Suprapubic skin (tissue), 4 donors: Measurements from ENCODE around the gene OR51E1. TPM values are rescaled to one million over a fixed set of nuclear protein-coding genes. Genes with fewer than 3 reads are reported as not detected.

ENCODE experiments used
- DNase-seq, 2 donors: peaks; one replicate each; pipeline ENCODE4 v3.0.0-alpha.2; 2019; ENCODE audit warnings: low spot score in 2 of 2
- H3K27ac ChIP-seq: fragments of 200-600 bp; sonication (generic); one replicate; pipeline ENCODE4 v1.5.1; 2019
- H3K27me3 ChIP-seq: fragments of 200-600 bp; sonication (generic); one replicate; pipeline ENCODE4 v1.5.1; 2019
- H3K36me3 ChIP-seq: fragments of 200-600 bp; sonication (generic); one replicate; pipeline ENCODE4 v1.5.1; 2019
- H3K4me1 ChIP-seq: fragments of 200-600 bp; sonication (generic); one replicate; pipeline ENCODE4 v1.5.1; 2019
- H3K4me3 ChIP-seq: fragments of 200-600 bp; sonication (generic); one replicate; pipeline ENCODE4 v1.5.1; 2019; ENCODE audit warnings: mild to moderate bottlenecking
- H3K9me3 ChIP-seq: fragments of 200-600 bp; sonication (generic); one replicate; pipeline ENCODE4 v1.5.1; 2019
- CTCF ChIP-seq, 2 donors: fragments of 200-600 bp in 1 of 2; fragments of 450-650 bp in 1 of 2; sonication (generic) in 1 of 2; IDR thresholded peaks; one replicate each; pipeline ENCODE4 v1.5.1; 2016 to 2019; ENCODE audit warnings: antibody characterized with exemption in 2 of 2, mild to moderate bottlenecking in 1 of 2, moderate library complexity in 1 of 2
- EP300 ChIP-seq: sonication (generic); formaldehyde crosslinking; IDR thresholded peaks from one replicate; pipeline ENCODE4 v1.6.1; 2017; ENCODE audit warnings: antibody characterized with exemption
- POLR2A ChIP-seq, 2 donors: fragments of 450-650 bp; IDR thresholded peaks; one replicate each; pipeline ENCODE4 v1.6.1; 2017; ENCODE audit warnings: antibody characterized with exemption in 2 of 2, mild to moderate bottlenecking in 2 of 2, moderate library complexity in 2 of 2
- POLR2AphosphoS5 ChIP-seq, 3 donors: sonication (generic); formaldehyde crosslinking; IDR thresholded peaks; one replicate each; pipeline ENCODE4 v1.6.1; 2017; ENCODE audit warnings: antibody characterized with exemption in 3 of 3
- WGBS: methylation state at CpG from one replicate; pipeline ENCODE4 v1.1.5; 2018; 5-methylcytosine and 5-hydroxymethylcytosine counted together
- total RNA-seq, 4 donors: library from RNA; depleted of rRNA; stranded (reverse); fragments of >200 nt; gene quantifications; one replicate each; pipeline ENCODE4 v1.1.0, GENCODE V29; 2016

Gene OR51E1
- total RNA-seq, 4 donors from 2014 or later, result 0.24 to 0.34 TPM; not detected in 2

DNA sequence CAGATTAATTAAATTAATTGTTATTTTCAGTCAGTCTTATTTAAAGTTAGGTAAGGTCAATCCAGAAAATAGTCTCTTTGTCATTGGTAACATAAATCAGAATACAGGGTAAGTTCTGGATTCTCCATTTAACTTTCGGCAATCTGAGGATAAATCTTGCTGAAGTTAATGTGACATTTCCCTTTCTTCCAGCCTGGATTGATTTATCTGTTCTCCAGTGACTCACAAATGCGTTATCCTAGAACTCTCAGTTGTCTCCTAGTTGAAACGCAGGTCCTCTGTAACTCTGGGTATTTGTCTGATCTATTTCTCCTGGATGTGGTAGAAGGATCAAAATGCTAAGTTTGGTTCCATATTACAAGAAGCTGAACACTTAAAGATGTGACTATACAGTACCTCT is 21.0 kb downstream of the OR51E1 start:
- H3K27me3 ChIP-seq, result no peaks in the 10 kb centered on the region
- no peak for DNase-seq
- H3K9me3 ChIP-seq, result no peaks in the 10 kb centered on the region
- 21% methylated on average over 3 of the region's 3 CpGs for WGBS
- TF ChIP-seq EP300, result no peak
- no peak for TF ChIP-seq CTCF (IDR thresholded peaks at IDR 0.05)
- TF ChIP-seq POLR2AphosphoS5 (IDR thresholded peaks at IDR 0.05), result no peak
- no peak overlapping the region for H3K4me3 ChIP-seq
- no peaks in the 10 kb centered on the region for H3K36me3 ChIP-seq
- no peak overlapping the region for H3K27ac ChIP-seq
- no peaks in the 10 kb centered on the region for H3K4me1 ChIP-seq

DNA sequence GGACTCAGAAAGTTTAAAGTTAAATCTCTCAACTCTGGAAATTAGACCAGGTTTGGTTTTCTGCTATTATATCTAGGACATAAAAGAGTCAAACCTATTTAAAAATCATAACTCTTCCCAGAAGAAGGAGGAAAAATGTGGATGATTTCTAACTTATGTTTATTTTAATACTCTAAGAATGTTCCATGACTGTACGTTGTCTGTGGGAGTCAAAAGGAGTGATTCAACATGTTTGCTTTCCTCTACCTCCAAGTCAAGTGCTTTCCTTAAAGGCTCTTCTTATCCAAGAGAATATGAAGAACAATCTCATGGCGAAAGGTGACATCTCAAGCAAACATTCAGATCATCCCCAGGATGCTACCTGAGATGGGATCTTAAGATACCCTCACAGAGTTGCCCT is 21.6 kb downstream of the OR51E1 start:
- Histone ChIP-seq H3K36me3 (no peaks in the 10 kb centered on the region), H3K4me1 (no peaks in the 10 kb centered on the region), H3K27ac (no peak overlapping the region), H3K4me3 (no peak overlapping the region), H3K9me3 (no peaks in the 10 kb centered on the region), H3K27me3 (no peaks in the 10 kb centered on the region)
- DNase-seq, result no peak
- TF ChIP-seq CTCF (IDR thresholded peaks at IDR 0.05) (no peak), POLR2A (IDR thresholded peaks at IDR 0.05) (no peak), EP300 (no peak), POLR2AphosphoS5 (IDR thresholded peaks at IDR 0.05) (no peak)
- WGBS, result 78% methylated on average over 2 of the region's 2 CpGs

- Histone ChIP-seq H3K27ac (no peak overlapping the region), H3K36me3 (no peaks in the 10 kb centered on the region), H3K9me3 (no peaks in the 10 kb centered on the region), H3K4me1 (no peaks in the 10 kb centered on the region), H3K27me3 (no peaks in the 10 kb centered on the region), H3K4me3 (no peak overlapping the region)
- no peak for DNase-seq
- TF ChIP-seq CTCF (IDR thresholded peaks at IDR 0.05) (no peak), EP300 (no peak), POLR2A (IDR thresholded peaks at IDR 0.05) (no peak), POLR2AphosphoS5 (IDR thresholded peaks at IDR 0.05) (no peak)
- WGBS, result 74% methylated on average over 2 of the region's 2 CpGs
These were observed 28.0 kb downstream of the OR51E1 start for GRCh38 chr11:4671741-4672140.

- TF ChIP-seq POLR2A (IDR thresholded peaks at IDR 0.05) (no peak), POLR2AphosphoS5 (IDR thresholded peaks at IDR 0.05) (no peak), EP300 (no peak), CTCF (IDR thresholded peaks at IDR 0.05) (no peak)
- H3K27ac ChIP-seq, result no peak overlapping the region
- H3K9me3 ChIP-seq, result no peaks in the 10 kb centered on the region
- H3K4me1 ChIP-seq, result no peaks in the 10 kb centered on the region
- no peaks in the 10 kb centered on the region for H3K36me3 ChIP-seq
- H3K27me3 ChIP-seq, result no peaks in the 10 kb centered on the region
- WGBS, result 30% methylated on average over 3 of the region's 3 CpGs
- H3K4me3 ChIP-seq, result no peak overlapping the region
- no peak for DNase-seq
These were observed 28.7 kb downstream of the OR51E1 start for GRCh38 chr11:4672470-4672869.

- Histone ChIP-seq H3K4me3 (no peak overlapping the region), H3K27ac (no peak overlapping the region), H3K4me1 (no peaks in the 10 kb centered on the region), H3K9me3 (no peaks in the 10 kb centered on the region), H3K36me3 (no peaks in the 10 kb centered on the region), H3K27me3 (no peaks in the 10 kb centered on the region)
- 74% methylated on average over 2 of the region's 2 CpGs for WGBS
- no peak for DNase-seq
- TF ChIP-seq POLR2AphosphoS5 (IDR thresholded peaks at IDR 0.05) (no peak), CTCF (IDR thresholded peaks at IDR 0.05) (no peak), EP300 (no peak), POLR2A (IDR thresholded peaks at IDR 0.05) (no peak)
These were observed 30.0 kb downstream of the OR51E1 start for GRCh38 chr11:4673781-4674180.
